ENCODE measurements around the gene PHAX.

The PHAX gene

GRCh38 chr5:126575644-126576043 is 25.1 kb upstream of the PHAX start:
- Histone ChIP-seq H3K27me3 (replicated peaks) (no peaks in the 10 kb centered on the region), H3K27ac (no peak overlapping the region), H3K36me3 (replicated peaks) (peaks cover 6% of the 10 kb centered on the region), H3K4me3 (ENCODE audit: low read depth, low read length) (no peak overlapping the region)
- DNase-seq = no peak
- in situ Hi-C loops (cut with HindIII; ENCODE audit: low pct_ligation_motif_present, low sequenced_read_pairs) = no loop called here
- no peak for TF ChIP-seq CTCF (IDR thresholded peaks at IDR 0.05; ENCODE audit: low read depth, low read length, missing control alignments)

GRCh38 chr5:126576974-126577373 is 23.8 kb upstream of the PHAX start:
- in situ Hi-C loops (cut with HindIII; ENCODE audit: low pct_ligation_motif_present, low sequenced_read_pairs) = no loop called here
- H3K36me3 ChIP-seq (replicated peaks) = peaks cover 6% of the 10 kb centered on the region
- no peaks in the 10 kb centered on the region for H3K27me3 ChIP-seq (replicated peaks)
- no peak for TF ChIP-seq CTCF (IDR thresholded peaks at IDR 0.05; ENCODE audit: low read depth, low read length, missing control alignments)
- H3K4me3 ChIP-seq (ENCODE audit: low read depth, low read length) = no peak overlapping the region
- DNase-seq = no peak
- no peak overlapping the region for H3K27ac ChIP-seq

GRCh38 chr5:126577415-126577814 is 23.3 kb upstream of the PHAX start:
- H3K27ac ChIP-seq = no peak overlapping the region
- H3K27me3 ChIP-seq (replicated peaks) = no peaks in the 10 kb centered on the region
- DNase-seq = no peak
- H3K36me3 ChIP-seq (replicated peaks) = peaks cover 6% of the 10 kb centered on the region
- no peak for TF ChIP-seq CTCF (IDR thresholded peaks at IDR 0.05; ENCODE audit: low read depth, low read length, missing control alignments)
- no peak overlapping the region for H3K4me3 ChIP-seq (ENCODE audit: low read depth, low read length)
- in situ Hi-C loops (cut with HindIII; ENCODE audit: low pct_ligation_motif_present, low sequenced_read_pairs) = no loop called here

- in situ Hi-C loops (cut with HindIII; ENCODE audit: low pct_ligation_motif_present, low sequenced_read_pairs) = no loop called here
- H3K4me3 ChIP-seq (ENCODE audit: low read depth, low read length) = no peak overlapping the region
- H3K27ac ChIP-seq = no peak overlapping the region
- peaks cover 6% of the 10 kb centered on the region for H3K36me3 ChIP-seq (replicated peaks)
- no peaks in the 10 kb centered on the region for H3K27me3 ChIP-seq (replicated peaks)
- no peak for TF ChIP-seq CTCF (IDR thresholded peaks at IDR 0.05; ENCODE audit: low read depth, low read length, missing control alignments)
- DNase-seq = no peak
These were observed 21.0 kb upstream of the PHAX start for GRCh38 chr5:126579716-126580115.

GRCh38 chr5:126583761-126584160 is 17.0 kb upstream of the PHAX start:
- in situ Hi-C loops (cut with HindIII; ENCODE audit: low pct_ligation_motif_present, low sequenced_read_pairs) = no loop called here

More at GRCh38 chr5:126583761-126584160, 17.0 kb upstream of the PHAX start:
- no peak for DNase-seq
- Histone ChIP-seq H3K27me3 (replicated peaks) (no peaks in the 10 kb centered on the region), H3K4me3 (ENCODE audit: low read depth, low read length) (no peak overlapping the region), H3K27ac (no peak overlapping the region), H3K36me3 (replicated peaks) (peaks cover 2% of the 10 kb centered on the region)
- TF ChIP-seq CTCF (IDR thresholded peaks at IDR 0.05; ENCODE audit: low read depth, low read length, missing control alignments) = no peak

Data from brain microvascular endothelial cell (primary cell).